HL-60 (cell line): ENCODE results near the gene GGACT.

Experiments
- REST ChIP-seq: IDR thresholded peaks from 2 replicates; pipeline ENCODE4 v1.6.1; 2012; ENCODE audit warnings: low read depth; ENCODE audit not compliant: insufficient replicate concordance
- TF ChIP-seq, protein P1 (sequence below): IDR thresholded peaks from one replicate; pipeline ENCODE4 v1.5.1; 2011; ENCODE audit warnings: low read length, control low read depth, inconsistent platforms; ENCODE audit not compliant: insufficient read depth

DNA sequence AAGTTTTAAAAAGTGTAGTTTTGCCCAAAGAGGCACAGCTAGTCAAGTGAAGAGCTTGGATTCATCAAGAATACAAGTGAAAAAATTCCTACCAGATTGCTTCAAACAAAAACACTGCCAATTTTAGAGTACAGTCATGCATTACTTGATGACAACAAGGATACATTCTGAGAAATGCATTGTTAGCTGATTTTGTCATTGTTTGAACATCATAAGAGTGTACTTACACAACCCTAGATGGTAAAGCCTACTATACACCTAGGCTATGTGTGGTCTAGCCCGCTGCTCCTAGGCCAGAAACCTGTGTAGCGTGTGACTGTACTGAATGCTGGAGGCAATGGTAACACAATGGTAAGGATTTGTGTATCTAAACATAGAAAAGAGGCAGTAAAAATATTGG lies 44.9 kb upstream of the GGACT start:
- TF ChIP-seq REST: no peak
- TF ChIP-seq, protein P1, sequence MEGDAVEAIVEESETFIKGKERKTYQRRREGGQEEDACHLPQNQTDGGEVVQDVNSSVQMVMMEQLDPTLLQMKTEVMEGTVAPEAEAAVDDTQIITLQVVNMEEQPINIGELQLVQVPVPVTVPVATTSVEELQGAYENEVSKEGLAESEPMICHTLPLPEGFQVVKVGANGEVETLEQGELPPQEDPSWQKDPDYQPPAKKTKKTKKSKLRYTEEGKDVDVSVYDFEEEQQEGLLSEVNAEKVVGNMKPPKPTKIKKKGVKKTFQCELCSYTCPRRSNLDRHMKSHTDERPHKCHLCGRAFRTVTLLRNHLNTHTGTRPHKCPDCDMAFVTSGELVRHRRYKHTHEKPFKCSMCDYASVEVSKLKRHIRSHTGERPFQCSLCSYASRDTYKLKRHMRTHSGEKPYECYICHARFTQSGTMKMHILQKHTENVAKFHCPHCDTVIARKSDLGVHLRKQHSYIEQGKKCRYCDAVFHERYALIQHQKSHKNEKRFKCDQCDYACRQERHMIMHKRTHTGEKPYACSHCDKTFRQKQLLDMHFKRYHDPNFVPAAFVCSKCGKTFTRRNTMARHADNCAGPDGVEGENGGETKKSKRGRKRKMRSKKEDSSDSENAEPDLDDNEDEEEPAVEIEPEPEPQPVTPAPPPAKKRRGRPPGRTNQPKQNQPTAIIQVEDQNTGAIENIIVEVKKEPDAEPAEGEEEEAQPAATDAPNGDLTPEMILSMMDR: no peak
